Breast epithelium (tissue), 4 donors: Measurements from ENCODE around the gene TIAM2. TPM values are rescaled to one million over a fixed set of nuclear protein-coding genes. Genes with fewer than 3 reads are reported as not detected.
A peak's percentile ranks its signal among the peaks of the same experiment; 100 is the strongest.

Experiments
- DNase-seq, 2 donors: peaks; one replicate each; pipeline ENCODE4 v3.0.0-alpha.2; 2019; ENCODE audit warnings: low spot score in 2 of 2
- H3K27ac ChIP-seq, 2 donors: fragments of 200-600 bp; sonication (generic) in 1 of 2; one replicate each; pipeline ENCODE4 v1.5.1; 2016 to 2019; ENCODE audit warnings: mild to moderate bottlenecking in 1 of 2
- H3K27me3 ChIP-seq, 2 donors: fragments of 200-600 bp; sonication (generic) in 1 of 2; one replicate each; pipeline versions ENCODE4 v1.5.1 to v1.6.0; 2017 to 2019; ENCODE audit warnings: control low read depth in 1 of 2, mild to moderate bottlenecking in 1 of 2
- H3K36me3 ChIP-seq: fragments of 200-600 bp; one replicate; pipeline ENCODE4 v1.5.1; 2019
- H3K4me1 ChIP-seq, 2 donors: fragments of 200-600 bp; sonication (generic); one replicate each; pipeline ENCODE4 v1.5.1; 2016 to 2019; ENCODE audit warnings: control low read depth in 1 of 2
- H3K4me3 ChIP-seq, 3 donors: fragments of 200-600 bp; sonication (generic); 1 replicate in 2 of 3; 2 replicates in 1 of 3; pipeline ENCODE4 v1.5.1; 2016 to 2019; ENCODE audit warnings: mild to moderate bottlenecking in 3 of 3, moderate library complexity in 2 of 3
- H3K9me3 ChIP-seq, 2 donors: fragments of 200-600 bp; sonication (generic) in 1 of 2; one replicate each; pipeline ENCODE4 v1.5.1; 2016 to 2019; ENCODE audit warnings: control low read depth in 1 of 2
- POLR2A ChIP-seq: fragments of 450-650 bp; IDR thresholded peaks from one replicate; pipeline ENCODE4 v1.6.1; 2016; ENCODE audit warnings: antibody characterized with exemption, mild to moderate bottlenecking, moderate library complexity
- POLR2AphosphoS5 ChIP-seq, 3 donors: sonication (generic); formaldehyde crosslinking; IDR thresholded peaks; one replicate each; pipeline ENCODE4 v1.6.1; 2017; ENCODE audit warnings: antibody characterized with exemption in 3 of 3
- intact Hi-C: fragments of 100-400 bp; cut with DNase I; formaldehyde crosslinking; loops from one replicate; pipeline ENCODE4 v1.15.1; 2023; ENCODE audit warnings: low total_unique reads
- total RNA-seq, 3 donors: library from RNA; depleted of rRNA; stranded (reverse); fragments of >200 nt; gene quantifications; one replicate each; pipeline ENCODE4 v1.1.0, GENCODE V29; 2016
- TF ChIP-seq, protein P1 (sequence below), 3 donors: fragments of 450-650 bp; IDR thresholded peaks; one replicate each; pipeline ENCODE4 v1.5.1; 2016 to 2017; ENCODE audit warnings: antibody characterized with exemption in 3 of 3, mild to moderate bottlenecking in 3 of 3, moderate library complexity in 3 of 3

TIAM2 gene
- total RNA-seq, 3 donors from 2014 or later = 5.8 to 32.3 (median 12.8) TPM

DNA sequence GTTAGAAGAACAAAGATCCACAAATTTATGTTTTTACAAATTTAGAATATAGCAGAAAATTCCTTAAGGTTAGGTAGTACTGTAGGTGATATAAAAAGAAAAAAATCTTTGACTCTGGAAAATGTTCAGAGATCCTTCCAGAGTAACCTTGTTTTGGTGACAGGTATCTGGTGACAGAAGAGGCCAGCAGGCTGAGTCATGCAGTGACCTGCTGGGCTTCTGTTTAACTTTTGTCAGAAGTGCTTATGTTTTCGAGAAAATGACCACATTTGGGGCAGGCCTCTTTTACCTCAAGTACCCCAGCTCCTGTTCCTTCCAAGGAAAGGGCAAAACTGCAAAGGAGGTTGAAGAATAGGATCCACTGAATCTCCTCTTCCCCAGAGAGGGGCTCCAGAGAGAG lies 258.2 kb downstream of the TIAM2 start:
- no peak overlapping the region for H3K4me3 ChIP-seq
- H3K36me3 ChIP-seq = no peaks in the 10 kb centered on the region
- DNase-seq = no peak
- intact Hi-C loops = no loop called here
- H3K27ac ChIP-seq = peak overlapping the region in 1 of 2 donors; percentile 23
- TF ChIP-seq POLR2A = no peak
- no peak for TF ChIP-seq POLR2AphosphoS5 (IDR thresholded peaks at IDR 0.05)
- TF ChIP-seq, protein P1, sequence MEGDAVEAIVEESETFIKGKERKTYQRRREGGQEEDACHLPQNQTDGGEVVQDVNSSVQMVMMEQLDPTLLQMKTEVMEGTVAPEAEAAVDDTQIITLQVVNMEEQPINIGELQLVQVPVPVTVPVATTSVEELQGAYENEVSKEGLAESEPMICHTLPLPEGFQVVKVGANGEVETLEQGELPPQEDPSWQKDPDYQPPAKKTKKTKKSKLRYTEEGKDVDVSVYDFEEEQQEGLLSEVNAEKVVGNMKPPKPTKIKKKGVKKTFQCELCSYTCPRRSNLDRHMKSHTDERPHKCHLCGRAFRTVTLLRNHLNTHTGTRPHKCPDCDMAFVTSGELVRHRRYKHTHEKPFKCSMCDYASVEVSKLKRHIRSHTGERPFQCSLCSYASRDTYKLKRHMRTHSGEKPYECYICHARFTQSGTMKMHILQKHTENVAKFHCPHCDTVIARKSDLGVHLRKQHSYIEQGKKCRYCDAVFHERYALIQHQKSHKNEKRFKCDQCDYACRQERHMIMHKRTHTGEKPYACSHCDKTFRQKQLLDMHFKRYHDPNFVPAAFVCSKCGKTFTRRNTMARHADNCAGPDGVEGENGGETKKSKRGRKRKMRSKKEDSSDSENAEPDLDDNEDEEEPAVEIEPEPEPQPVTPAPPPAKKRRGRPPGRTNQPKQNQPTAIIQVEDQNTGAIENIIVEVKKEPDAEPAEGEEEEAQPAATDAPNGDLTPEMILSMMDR (IDR thresholded peaks at IDR 0.05) = no peak
- no peaks in the 10 kb centered on the region for H3K27me3 ChIP-seq
- no peaks in the 10 kb centered on the region for H3K4me1 ChIP-seq
- H3K9me3 ChIP-seq = no peaks in the 10 kb centered on the region

DNA sequence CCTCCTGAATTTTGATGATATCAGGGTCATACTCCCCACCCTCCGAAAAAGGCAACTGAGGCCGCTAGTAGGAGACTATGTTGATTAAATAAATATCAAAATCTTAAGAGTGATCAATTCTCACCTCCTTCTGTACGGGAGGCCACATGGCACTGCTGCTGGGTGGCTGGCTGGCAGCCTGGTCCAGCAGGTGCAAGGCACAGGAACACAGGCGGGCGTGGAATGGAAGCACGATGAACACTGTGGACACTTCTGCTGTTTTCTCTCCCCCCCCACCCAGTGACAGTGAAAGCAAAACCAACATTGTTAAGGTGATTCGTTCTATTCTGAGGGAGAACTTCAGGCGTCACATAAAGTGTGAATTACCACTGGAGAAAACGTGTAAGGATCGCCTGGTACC lies 259.0 kb downstream of the TIAM2 start:
- Histone ChIP-seq H3K4me3 (no peak overlapping the region), H3K9me3 (no peaks in the 10 kb centered on the region), H3K27me3 (no peaks in the 10 kb centered on the region), H3K4me1 (no peaks in the 10 kb centered on the region), H3K27ac (peak overlapping the region in 1 of 2 donors; percentile 33), H3K36me3 (no peaks in the 10 kb centered on the region)
- TF ChIP-seq POLR2A = no peak
- DNase-seq = no peak
- intact Hi-C loops = no loop called here

DNA sequence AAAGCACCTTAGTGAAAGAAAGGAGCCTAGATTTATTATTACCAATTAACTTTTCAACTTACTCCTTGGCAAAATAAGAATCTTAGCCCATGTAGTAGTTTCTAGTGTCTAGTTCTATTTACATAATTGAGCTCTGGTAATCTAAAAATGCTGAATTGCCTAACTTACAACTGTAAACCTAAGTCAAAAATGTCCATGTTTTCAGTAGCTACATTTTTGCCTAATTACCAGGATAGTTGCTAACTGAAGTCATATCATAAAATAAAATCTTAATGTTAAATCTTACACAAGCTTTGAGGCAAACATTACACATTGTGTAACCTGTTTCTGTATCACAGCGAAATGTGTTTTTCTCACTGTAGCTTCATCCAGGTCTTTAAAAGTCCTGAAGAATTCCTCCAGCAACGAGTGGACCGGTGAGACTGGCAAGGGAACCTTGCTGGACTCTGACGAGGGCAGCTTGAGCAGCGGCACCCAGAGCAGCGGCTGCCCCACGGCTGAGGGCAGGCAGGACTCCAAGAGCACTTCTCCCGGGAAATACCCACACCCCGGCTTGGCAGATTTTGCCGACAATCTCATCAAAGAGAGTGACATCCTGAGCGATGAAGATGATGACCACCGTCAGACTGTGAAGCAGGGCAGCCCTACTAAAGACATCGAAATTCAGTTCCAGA lies 261.1 kb downstream of the TIAM2 start:
- TF ChIP-seq, protein P1 (IDR thresholded peaks at IDR 0.05) = no peak
- TF ChIP-seq POLR2AphosphoS5 (IDR thresholded peaks at IDR 0.05) = no peak
- H3K27ac ChIP-seq = no peak overlapping the region
- H3K36me3 ChIP-seq = no peaks in the 10 kb centered on the region
- H3K4me1 ChIP-seq = no peaks in the 10 kb centered on the region
- H3K4me3 ChIP-seq = no peak overlapping the region
- intact Hi-C loops = no loop called here
- no peak for DNase-seq
- H3K9me3 ChIP-seq = no peaks in the 10 kb centered on the region
- H3K27me3 ChIP-seq = no peaks in the 10 kb centered on the region

DNA sequence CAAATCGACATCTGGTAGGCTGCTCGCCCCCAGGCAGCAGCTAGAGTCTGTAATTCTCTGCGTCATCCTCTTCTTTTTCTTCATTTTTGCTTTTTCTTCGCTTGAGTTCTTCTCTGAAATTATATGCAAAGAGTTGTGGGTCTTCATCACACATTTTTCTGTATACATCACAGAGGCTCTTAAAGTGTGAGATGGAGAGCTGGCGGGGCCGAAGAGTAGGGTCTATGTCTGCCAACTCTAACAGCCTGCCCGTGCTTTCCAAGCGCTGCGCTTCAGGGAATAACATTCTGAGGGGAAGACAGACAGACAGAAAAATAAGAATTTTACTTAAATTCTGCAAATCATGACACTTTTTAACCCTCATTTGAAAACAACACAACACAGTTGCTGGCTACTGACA lies 262.7 kb downstream of the TIAM2 start:
- Histone ChIP-seq H3K9me3 (no peaks in the 10 kb centered on the region), H3K27ac (no peak overlapping the region), H3K4me3 (no peak overlapping the region), H3K27me3 (no peaks in the 10 kb centered on the region), H3K4me1 (no peaks in the 10 kb centered on the region), H3K36me3 (no peaks in the 10 kb centered on the region)
- intact Hi-C loops = no loop called here
- TF ChIP-seq, protein P1 (IDR thresholded peaks at IDR 0.05) = no peak
- TF ChIP-seq POLR2AphosphoS5 (IDR thresholded peaks at IDR 0.05) (no peak), POLR2A (no peak)
- no peak for DNase-seq

DNA sequence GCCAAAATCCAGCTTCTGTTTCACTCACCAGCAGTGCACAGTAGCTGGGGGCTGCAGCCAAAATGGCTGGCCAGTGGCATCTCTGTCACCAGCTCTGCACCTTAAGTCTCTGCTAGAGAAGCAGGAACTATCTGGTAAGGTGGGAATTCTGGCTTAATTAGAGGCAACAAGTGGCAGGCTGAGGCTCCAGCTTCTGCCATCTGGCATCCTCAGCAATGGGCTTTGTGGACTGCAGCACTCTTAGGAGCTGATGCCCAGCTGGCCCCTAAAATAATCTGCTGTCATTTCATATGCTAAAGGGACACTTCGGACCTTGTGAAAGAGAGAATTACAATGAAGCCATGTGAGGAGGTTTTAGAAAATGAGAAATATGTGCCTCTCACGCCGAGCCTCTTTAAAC lies 264.1 kb downstream of the TIAM2 start:
- H3K9me3 ChIP-seq = no peaks in the 10 kb centered on the region
- intact Hi-C loops = no loop called here
- no peaks in the 10 kb centered on the region for H3K36me3 ChIP-seq
- H3K27ac ChIP-seq = no peak overlapping the region
- H3K4me1 ChIP-seq = no peaks in the 10 kb centered on the region
- no peak overlapping the region for H3K4me3 ChIP-seq
- no peaks in the 10 kb centered on the region for H3K27me3 ChIP-seq
- TF ChIP-seq POLR2AphosphoS5 (IDR thresholded peaks at IDR 0.05) (no peak), POLR2A (no peak)
- TF ChIP-seq, protein P1 (IDR thresholded peaks at IDR 0.05) = no peak
- DNase-seq = no peak

DNA sequence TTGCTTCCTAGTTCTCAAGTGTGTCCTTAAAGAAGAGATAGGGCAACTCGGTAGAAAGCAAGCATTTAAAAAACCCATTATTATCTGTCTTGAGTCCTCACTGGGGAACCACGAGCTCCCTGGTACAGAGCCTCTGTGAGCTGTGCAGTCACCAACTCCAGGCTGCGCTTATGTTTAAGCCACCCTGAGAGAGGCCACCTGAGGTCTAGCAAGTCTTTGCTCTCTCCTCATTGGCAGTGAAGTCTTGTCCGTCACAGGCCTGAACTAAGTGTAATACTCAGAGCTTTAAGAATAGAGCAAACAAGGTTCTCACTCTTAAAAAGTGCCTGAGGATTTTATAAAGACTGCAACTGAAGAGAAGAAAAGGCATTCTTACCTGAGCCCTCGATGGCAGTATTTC lies 264.8 kb downstream of the TIAM2 start:
- no peaks in the 10 kb centered on the region for H3K4me1 ChIP-seq
- no peaks in the 10 kb centered on the region for H3K9me3 ChIP-seq
- no peaks in the 10 kb centered on the region for H3K36me3 ChIP-seq
- no peaks in the 10 kb centered on the region for H3K27me3 ChIP-seq
- no peak for DNase-seq
- TF ChIP-seq, protein P1 (IDR thresholded peaks at IDR 0.05) = no peak
- TF ChIP-seq POLR2A = no peak
- TF ChIP-seq POLR2AphosphoS5 (IDR thresholded peaks at IDR 0.05) = no peak
- intact Hi-C loops = no loop called here
- H3K27ac ChIP-seq = no peak overlapping the region
- H3K4me3 ChIP-seq = no peak overlapping the region
